Stimulated activated CD4-positive, alpha-beta T cell treated with anti-CD3 and anti-CD28 coated beads, Interleukin-15, amount 100 ng/mL, for 48 hours (primary cell): ENCODE results near the gene MYBPC1.
"Not testable (repeated sequence)": the region's sequence is repeated elsewhere in the genome, so short reads cannot be mapped to it uniquely, and the experiment has no call there.

Source experiments
- DNase-seq, 2 donors: peaks; one replicate each; pipeline ENCODE4 v3.0.0-alpha.2; 2020; ENCODE audit warnings: low read depth in 2 of 2

Gene MYBPC1

GRCh38 chr12:101594700-101595099, at the start of gene MYBPC1:
Gene MYBPC1 (plus strand): TSS chr12:101594971. CDS start chr12:101595071, 100 bp downstream.
- no peak for DNase-seq

- no peak for DNase-seq
Observed at GRCh38 chr12:101551362-101552114, 43.2 kb upstream of the MYBPC1 start.

- DNase-seq = no peak
Observed at GRCh38 chr12:101552277-101552676, 42.5 kb upstream of the MYBPC1 start.

- no peak for DNase-seq
Observed at GRCh38 chr12:101557094-101557493, 37.7 kb upstream of the MYBPC1 start.

GRCh38 chr12:101558726-101559125, 36.0 kb upstream of the MYBPC1 start:
- not testable (repeated sequence) for DNase-seq

GRCh38 chr12:101563212-101563611, 31.6 kb upstream of the MYBPC1 start:
- DNase-seq = no peak

- DNase-seq = no peak
Observed at GRCh38 chr12:101564912-101565311, 29.9 kb upstream of the MYBPC1 start.

- DNase-seq = peak in 1 of 2 donors; percentile 5
Observed at GRCh38 chr12:101566318-101566717, 28.5 kb upstream of the MYBPC1 start.

- no peak for DNase-seq
Observed at GRCh38 chr12:101567918-101568317, 26.9 kb upstream of the MYBPC1 start.

- DNase-seq = no peak
Observed at GRCh38 chr12:101570047-101570446, 24.7 kb upstream of the MYBPC1 start.

- DNase-seq = no peak
Observed at GRCh38 chr12:101571105-101571504, 23.7 kb upstream of the MYBPC1 start.

- DNase-seq = no peak
Observed at GRCh38 chr12:101573743-101574142, 21.0 kb upstream of the MYBPC1 start.

GRCh38 chr12:101578417-101578816, 16.4 kb upstream of the MYBPC1 start:
- no peak for DNase-seq

GRCh38 chr12:101581190-101581589, 13.6 kb upstream of the MYBPC1 start:
- DNase-seq = no peak

GRCh38 chr12:101582937-101583336, 11.8 kb upstream of the MYBPC1 start:
- no peak for DNase-seq

- DNase-seq = no peak
Observed at GRCh38 chr12:101590383-101590782, 4.4 kb upstream of the MYBPC1 start.

- no peak for DNase-seq
Observed at GRCh38 chr12:101591781-101592180, 3.0 kb upstream of the MYBPC1 start.

GRCh38 chr12:101592448-101592847, 2.3 kb upstream of the MYBPC1 start:
- no peak for DNase-seq

- no peak for DNase-seq
Observed at GRCh38 chr12:101592921-101593320, 1.9 kb upstream of the MYBPC1 start.

- no peak for DNase-seq
Observed at GRCh38 chr12:101596172-101596571, 1.4 kb downstream of the MYBPC1 start.

- DNase-seq = no peak
Observed at GRCh38 chr12:101597164-101597563, 2.4 kb downstream of the MYBPC1 start.

- no peak for DNase-seq
Observed at GRCh38 chr12:101598483-101598882, 3.7 kb downstream of the MYBPC1 start.

- DNase-seq = no peak
Observed at GRCh38 chr12:101599311-101599710, 4.5 kb downstream of the MYBPC1 start.
